HCT116 (cell line): Measurements from ENCODE around the gene P2RX3. TPM values are rescaled to one million over a fixed set of nuclear protein-coding genes. Genes with fewer than 3 reads are reported as not detected.

ENCODE experiments used
- ATAC-seq: fragments of 200-7000 bp; cut with Tn5 transposase; 2 replicates; pipeline ENCODE4 v1.9.1; 2020; ENCODE audit warnings: mild to moderate bottlenecking, moderate library complexity
- BruUV-seq: library from RNA; stranded (reverse); fragments of 400-500 nt; replicated peaks from 2 replicates; lab custom pipeline; 2021; lab: Mats Ljungman, UMichigan
- CTCF ChIA-PET: fragments of 300-600 bp; sonication (Branson Sonifier 250); formaldehyde crosslinking; loops from one replicate; lab custom pipeline; 2021; ENCODE audit warnings: antibody characterized with exemption; lab: Charles Lee
- POLR2A ChIA-PET: fragments of 300-600, 350-600 bp; sonication (Branson Sonifier 250); formaldehyde crosslinking; loops from one replicate; lab custom pipeline; 2021; ENCODE audit warnings: antibody characterized with exemption; lab: Charles Lee
- RAD21 ChIA-PET, 2 experiments: fragments of 300-600 bp; sonication (Branson Sonifier 250); formaldehyde crosslinking; loops; one replicate each; lab custom pipeline; 2023; ENCODE audit warnings: low total read pairs in 2 of 2; ENCODE audit not compliant: uncharacterized antibody in 2 of 2, unreplicated experiment in 2 of 2, low non-redundant PET in 1 of 2; lab: Charles Lee
- DNase-seq: peaks from one replicate; pipeline ENCODE4 v3.0.0-alpha.2; 2010; ENCODE audit warnings: low read depth, low spot score
- H2AFZ ChIP-seq: fragments of 200-600 bp; shearing (Covaris generic), sonication (generic); 2 replicates; pipeline ENCODE4 v1.6.1; 2017; ENCODE audit warnings: low read depth, mixed run types, mixed read lengths, antibody characterized with exemption, low read length; ENCODE audit not compliant: poor library complexity, severe bottlenecking
- H3K27ac ChIP-seq: 2 replicates; pipeline ENCODE4 v1.5.1; 2012; ENCODE audit warnings: low read depth, low read length
- H3K27me3 ChIP-seq: fragments of 200-600 bp; sonication (generic); 2 replicates; pipeline ENCODE4 v1.6.1; 2016; ENCODE audit warnings: mixed run types, low read length, mixed read lengths; ENCODE audit not compliant: insufficient read depth
- H3K36me3 ChIP-seq, 2 experiments: fragments of 200-500 bp in 1 of 2; fragments of 200-600 bp in 1 of 2; sonication (Bioruptor generic) in 1 of 2; sonication (generic) in 1 of 2; 2 replicates each; pipeline versions ENCODE4 v1.5.1 to v1.6.1; 2014 to 2016; ENCODE audit warnings: low read length in 2 of 2, inconsistent platforms in 1 of 2, mixed read lengths in 1 of 2, mixed run types in 1 of 2; ENCODE audit not compliant: insufficient read depth in 2 of 2, control insufficient read depth in 1 of 2
- H3K4me1 ChIP-seq, 2 experiments: fragments of 200-600 bp in 1 of 2; sonication (generic) in 1 of 2; 2 replicates each; pipeline versions ENCODE4 v1.5.1 to v1.6.1; 2012 to 2017; ENCODE audit warnings: low read length in 2 of 2, inconsistent platforms in 1 of 2, mild to moderate bottlenecking in 1 of 2, mixed read lengths in 1 of 2, mixed run types in 1 of 2, moderate library complexity in 1 of 2; ENCODE audit not compliant: insufficient read depth in 2 of 2, control insufficient read depth in 1 of 2
- H3K4me2 ChIP-seq: fragments of 200-600 bp; sonication (generic); 2 replicates; pipeline ENCODE4 v1.6.1; 2017; ENCODE audit warnings: mixed run types, low read length, mixed read lengths
- H3K4me3 ChIP-seq, 2 experiments: fragments of 200-600 bp in 1 of 2; sonication (generic) in 1 of 2; replicated peaks in 1 of 2; 2 replicates each; pipeline ENCODE4 v1.5.1; 2011 to 2016; ENCODE audit warnings: low read length in 2 of 2, control low read depth in 1 of 2, low read depth in 1 of 2, mild to moderate bottlenecking in 1 of 2, mixed read lengths in 1 of 2, mixed run types in 1 of 2
- H3K79me2 ChIP-seq: fragments of 200-600 bp; sonication (generic); 2 replicates; pipeline ENCODE4 v1.6.1; 2017; ENCODE audit warnings: mild to moderate bottlenecking, mixed run types, low read length, moderate library complexity, mixed read lengths; ENCODE audit not compliant: insufficient read depth
- H3K9ac ChIP-seq: fragments of 200-600 bp; sonication (generic); 2 replicates; pipeline ENCODE4 v1.6.1; 2016; ENCODE audit warnings: low read length, mixed read lengths
- H3K9me2 ChIP-seq: fragments of 200-600 bp; sonication (generic), shearing (Covaris generic); 2 replicates; pipeline ENCODE4 v1.6.1; 2017; ENCODE audit warnings: mixed run types, mild to moderate bottlenecking, moderate library complexity; ENCODE audit not compliant: insufficient read depth
- H3K9me3 ChIP-seq, 2 experiments: fragments of 200-500 bp in 1 of 2; fragments of 200-600 bp in 1 of 2; sonication (Bioruptor generic) in 1 of 2; sonication (generic) in 1 of 2; 2 replicates each; pipeline ENCODE4 v1.6.1; 2014 to 2017; ENCODE audit warnings: low read length in 2 of 2, mixed read lengths in 2 of 2, inconsistent platforms in 1 of 2, low read depth in 1 of 2, mild to moderate bottlenecking in 1 of 2, mixed run types in 1 of 2, moderate library complexity in 1 of 2; ENCODE audit not compliant: control insufficient read depth in 1 of 2, insufficient read depth in 1 of 2
- H4K20me1 ChIP-seq: fragments of 200-600 bp; sonication (generic), shearing (Covaris generic); 2 replicates; pipeline ENCODE4 v1.6.1; 2017; ENCODE audit warnings: mixed run types, mild to moderate bottlenecking, moderate library complexity; ENCODE audit not compliant: insufficient read depth
- FOSL1 ChIP-seq: IDR thresholded peaks from 2 replicates; pipeline ENCODE4 v1.6.1; 2012; ENCODE audit warnings: low read depth
- POLR2AphosphoS5 ChIP-seq: IDR thresholded peaks from 2 replicates; pipeline ENCODE4 v1.6.1; 2011; ENCODE audit warnings: mild to moderate bottlenecking, low read depth, low read length, moderate library complexity
- ZBTB33 ChIP-seq: IDR thresholded peaks from 2 replicates; pipeline ENCODE4 v1.6.1; 2011; ENCODE audit warnings: mild to moderate bottlenecking, low read length, moderate library complexity; ENCODE audit not compliant: insufficient replicate concordance; ENCODE audit errors: extremely low read depth
- ZFX ChIP-seq: fragments of 450-650 bp; IDR thresholded peaks from 2 replicates; pipeline ENCODE4 v1.6.1; 2017
- intact Hi-C: fragments of 100-400 bp; cut with micrococcal nuclease; formaldehyde crosslinking; loops from 2 replicates; pipeline ENCODE4 v1.10.0; 2022
- total RNA-seq: library from RNA; stranded (reverse); gene quantifications from one replicate; pipeline ENCODE4 v1.2.1, GENCODE V29; 2021; ENCODE audit not compliant: unreplicated experiment
- TF ChIP-seq, protein P1 (sequence below), 3 experiments: fragments of 200-600 bp in 1 of 3; sonication (generic) in 1 of 3; IDR thresholded peaks in 2 of 3; conservative IDR thresholded peaks in 1 of 3; 2 replicates each; pipeline ENCODE4 v1.5.1; 2012 to 2017; ENCODE audit warnings: low read depth in 2 of 3, low read length in 2 of 3, antibody characterized with exemption in 1 of 3, borderline replicate concordance in 1 of 3, control low read depth in 1 of 3, mild to moderate bottlenecking in 1 of 3, mixed read lengths in 1 of 3, mixed run types in 1 of 3, moderate library complexity in 1 of 3; ENCODE audit not compliant: insufficient read depth in 1 of 3

P2RX3 gene
- total RNA-seq, 1 experiment from 2014 or later = not detected

DNA sequence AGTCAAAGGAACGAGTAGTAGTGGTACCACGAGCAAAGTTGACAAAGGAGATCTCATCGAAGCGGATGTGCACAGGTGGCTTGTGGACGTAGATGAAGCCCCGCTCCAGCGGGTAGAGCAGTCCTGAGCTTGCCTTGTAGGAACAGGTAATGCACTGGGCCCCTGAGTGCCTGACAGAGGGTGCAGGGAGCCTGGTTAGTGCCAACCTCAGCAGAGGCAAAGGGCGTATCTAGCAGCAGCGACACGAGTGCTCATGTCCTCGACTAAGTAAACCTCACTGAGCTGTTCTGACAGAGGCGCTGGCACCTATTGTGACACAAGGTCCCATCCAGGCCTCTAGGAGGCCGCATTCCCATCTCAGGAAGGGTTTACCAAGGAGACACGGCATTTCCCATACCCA lies 6.4 kb upstream of the P2RX3 start (continued):
- no peak for TF ChIP-seq ZFX

GRCh38 chr11:57332694-57333440 lies 5.3 kb upstream of the P2RX3 start:
- no peak for DNase-seq
- no peaks in the 10 kb centered on the region for H4K20me1 ChIP-seq
- ChIA-PET POLR2A (no interaction called here), CTCF (no interaction called here), RAD21 (no interaction called here)
- peaks cover 73% of the 10 kb centered on the region for H3K79me2 ChIP-seq
- intact Hi-C loops = no loop called here
- no peak overlapping the region for H3K4me2 ChIP-seq
- no peak overlapping the region for H2AFZ ChIP-seq
- peaks cover 38 to 67% of the 10 kb centered on the region in 2 experiments for H3K36me3 ChIP-seq
- H3K27me3 ChIP-seq = no peaks in the 10 kb centered on the region
- H3K4me1 ChIP-seq = peaks cover 8 to 20% of the 10 kb centered on the region in 2 experiments; a peak in 3 of 4 replicates
- no peaks in the 10 kb centered on the region for H3K9me3 ChIP-seq
- no peak overlapping the region for H3K9ac ChIP-seq
- H3K4me3 ChIP-seq = no peak overlapping the region
- ATAC-seq = no peak
- no peaks in the 10 kb centered on the region for H3K9me2 ChIP-seq
- no TSS peak for BruUV-seq
- TF ChIP-seq, protein P1, sequence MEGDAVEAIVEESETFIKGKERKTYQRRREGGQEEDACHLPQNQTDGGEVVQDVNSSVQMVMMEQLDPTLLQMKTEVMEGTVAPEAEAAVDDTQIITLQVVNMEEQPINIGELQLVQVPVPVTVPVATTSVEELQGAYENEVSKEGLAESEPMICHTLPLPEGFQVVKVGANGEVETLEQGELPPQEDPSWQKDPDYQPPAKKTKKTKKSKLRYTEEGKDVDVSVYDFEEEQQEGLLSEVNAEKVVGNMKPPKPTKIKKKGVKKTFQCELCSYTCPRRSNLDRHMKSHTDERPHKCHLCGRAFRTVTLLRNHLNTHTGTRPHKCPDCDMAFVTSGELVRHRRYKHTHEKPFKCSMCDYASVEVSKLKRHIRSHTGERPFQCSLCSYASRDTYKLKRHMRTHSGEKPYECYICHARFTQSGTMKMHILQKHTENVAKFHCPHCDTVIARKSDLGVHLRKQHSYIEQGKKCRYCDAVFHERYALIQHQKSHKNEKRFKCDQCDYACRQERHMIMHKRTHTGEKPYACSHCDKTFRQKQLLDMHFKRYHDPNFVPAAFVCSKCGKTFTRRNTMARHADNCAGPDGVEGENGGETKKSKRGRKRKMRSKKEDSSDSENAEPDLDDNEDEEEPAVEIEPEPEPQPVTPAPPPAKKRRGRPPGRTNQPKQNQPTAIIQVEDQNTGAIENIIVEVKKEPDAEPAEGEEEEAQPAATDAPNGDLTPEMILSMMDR (IDR thresholded peaks at IDR 0.05 in 2 of 3, conservative IDR thresholded peaks at IDR 0.05 in 1 of 3; ENCODE audit: borderline replicate concordance in 1 of 3, insufficient read depth in 1 of 3, low read depth in 2 of 3, low read length in 2 of 3) = no peak
- TF ChIP-seq ZBTB33 = no peak
- TF ChIP-seq FOSL1 = no peak
- TF ChIP-seq POLR2AphosphoS5 = no peak
- no peak overlapping the region for H3K27ac ChIP-seq
